Endometrial microvascular endothelial cells (primary cell): ENCODE measurements around the gene FAM222B. TPM values are rescaled to one million over a fixed set of nuclear protein-coding genes. Genes with fewer than 3 reads are reported as not detected.

Source experiments
- in situ Hi-C: cut with HindIII; loops from 2 replicates; pipeline ENCODE4 v1.10.0; 2017; ENCODE audit warnings: low sequenced_read_pairs, low pct_unique_long_range_greater_than_20kb; ENCODE audit errors: inconsistent ontology term
- total RNA-seq: library from RNA; depleted of rRNA; stranded (reverse); fragments of >200 nt; gene quantifications from one replicate; pipeline ENCODE4 v1.2.3, GENCODE V29; 2015; ENCODE audit errors: inconsistent ontology term

The FAM222B gene
- total RNA-seq, 1 donor from 2014 or later: 23.0 TPM

DNA sequence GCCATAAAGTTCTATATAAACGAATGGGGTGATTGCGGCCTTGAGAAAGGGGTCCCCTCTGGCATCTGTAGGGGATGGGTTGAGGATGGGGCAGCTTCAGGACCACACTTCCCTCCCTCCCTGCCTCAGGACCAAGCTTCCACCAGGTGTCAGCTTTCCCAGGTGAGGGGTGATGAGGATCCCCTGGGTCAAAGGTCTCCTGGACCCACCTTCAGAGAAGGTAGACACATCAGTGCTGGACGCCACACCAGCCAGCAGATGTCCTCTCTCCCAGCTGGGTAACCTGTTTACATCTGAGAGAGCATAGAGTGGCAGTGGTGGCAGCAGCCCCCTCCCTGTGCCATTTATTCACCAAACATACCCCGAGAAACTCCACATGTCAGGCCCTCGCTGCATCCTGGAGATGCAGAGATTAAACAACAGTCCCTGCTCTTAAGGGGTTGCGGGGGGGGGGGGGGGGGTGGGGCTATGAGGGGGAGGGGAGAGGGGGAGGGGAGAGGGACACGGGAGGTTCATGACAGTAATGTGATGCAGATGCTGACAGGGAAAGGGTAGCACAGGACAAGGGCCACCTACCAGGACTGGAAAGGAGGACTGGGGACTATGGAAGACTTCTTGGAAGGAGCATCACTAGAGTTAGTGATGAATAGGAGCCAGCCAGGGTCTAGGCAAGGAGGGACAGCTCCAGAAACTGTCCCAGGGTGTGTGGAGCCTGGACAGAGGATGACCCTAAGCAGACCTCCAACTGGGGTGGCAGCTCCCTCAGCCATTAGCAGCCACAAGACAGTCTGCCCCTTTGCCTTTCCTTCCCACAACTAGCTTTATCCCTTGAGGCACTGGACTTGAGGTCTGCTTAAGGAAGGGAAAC, 135.9 kb downstream of the FAM222B start:
- in situ Hi-C loops: no loop called here

Other genes starting within 250 kb of the FAM222B start
- gene SPAG5, start 243.8 kb downstream of the FAM222B start, total RNA-seq: 63.3 TPM
- gene RSKR, start 228.6 kb downstream of the FAM222B start, total RNA-seq: 1.5 TPM
- 148 TPM for gene BLTP2, start 197.6 kb downstream of the FAM222B start, total RNA-seq
- 60.8 TPM for gene SDF2, start 180.9 kb downstream of the FAM222B start, total RNA-seq
- gene SUPT6H, start 180.6 kb downstream of the FAM222B start, total RNA-seq: 38.7 TPM
- gene PROCA1, start 130.9 kb downstream of the FAM222B start, total RNA-seq: not detected
- 31.1 TPM for gene RAB34, start 124.9 kb downstream of the FAM222B start, total RNA-seq
- gene RPL23A, start 122.8 kb downstream of the FAM222B start, total RNA-seq: 308 TPM
- gene TLCD1, start 116.6 kb downstream of the FAM222B start, total RNA-seq: 7.7 TPM
- 1.0 TPM for gene NEK8, start 114.0 kb downstream of the FAM222B start, total RNA-seq
- gene TRAF4, start 98.8 kb downstream of the FAM222B start, total RNA-seq: 14.3 TPM
- gene ERAL1, start 12.2 kb upstream of the FAM222B start, total RNA-seq: 120 TPM
- gene FLOT2, start 54.9 kb upstream of the FAM222B start, total RNA-seq: 102 TPM
- 11.3 TPM for gene DHRS13, start 60.3 kb upstream of the FAM222B start, total RNA-seq
- gene PHF12, start 108.7 kb upstream of the FAM222B start, total RNA-seq: 14.4 TPM
- not detected for gene SEZ6, start 163.2 kb upstream of the FAM222B start, total RNA-seq
- 1.5 TPM for gene PIPOX, start 200.4 kb upstream of the FAM222B start, total RNA-seq